Stimulated activated CD8-positive, alpha-beta memory T cell treated with anti-CD3 and anti-CD28 coated beads, Interleukin-4, amount 100 ng/mL, for 4 hours (primary cell): Measurements from ENCODE around the gene CIRBP.
A peak's percentile ranks its signal among the peaks of the same experiment; 100 is the strongest.
"Not testable (repeated sequence)": the region's sequence is repeated elsewhere in the genome, so short reads cannot be mapped to it uniquely, and the experiment has no call there.

Source experiments
- DNase-seq, 2 donors: peaks; one replicate each; pipeline ENCODE4 v3.0.0-alpha.2; 2020; ENCODE audit warnings: low read depth in 2 of 2, low spot score in 1 of 2

Gene CIRBP

GRCh38 chr19:1243768-1244692, 25.1 kb upstream of the CIRBP start:
- peak; percentile 76 to 77 for DNase-seq

- DNase-seq: no peak
These were observed 24.3 kb upstream of the CIRBP start for GRCh38 chr19:1244693-1245451.

- DNase-seq: no peak
These were observed 23.5 kb upstream of the CIRBP start for GRCh38 chr19:1245494-1246264.

- not testable (repeated sequence) for DNase-seq
These were observed 22.7 kb upstream of the CIRBP start for GRCh38 chr19:1246265-1247087.

- DNase-seq: no peak
These were observed 21.4 kb upstream of the CIRBP start for GRCh38 chr19:1247748-1248138.

- peak in 1 of 2 donors; percentile 63 for DNase-seq
These were observed 20.9 kb upstream of the CIRBP start, which contains the start of gene MIDN for GRCh38 chr19:1248139-1248785. MIDN (plus strand) TSS chr19:1248583; CDS start chr19:1250297, 1,714 bp downstream.

GRCh38 chr19:1248786-1249297, 20.3 kb upstream of the CIRBP start:
- DNase-seq: peak in 1 of 2 donors; percentile 71

- DNase-seq: peak; percentile 81 to 92
These were observed 19.7 kb upstream of the CIRBP start for GRCh38 chr19:1249298-1249989.

GRCh38 chr19:1249990-1250436, 19.1 kb upstream of the CIRBP start:
- no peak for DNase-seq

GRCh38 chr19:1250437-1251260, 18.5 kb upstream of the CIRBP start:
- no peak for DNase-seq

GRCh38 chr19:1251330-1252220, 17.6 kb upstream of the CIRBP start:
- DNase-seq: no peak

- peak in 1 of 2 donors; percentile 56 for DNase-seq
These were observed 16.8 kb upstream of the CIRBP start for GRCh38 chr19:1252221-1252820.

GRCh38 chr19:1252821-1253513, 16.2 kb upstream of the CIRBP start:
- DNase-seq: peak in 1 of 2 donors; percentile 67

GRCh38 chr19:1253514-1254080, 15.5 kb upstream of the CIRBP start:
- DNase-seq: no peak

- DNase-seq: no peak
These were observed 15.0 kb upstream of the CIRBP start for GRCh38 chr19:1254081-1254527.
